Prostate gland (tissue), 2 donors: ENCODE data around the gene SH3D19.

Experiments
- POLR2A ChIP-seq: fragments of 450-650 bp; IDR thresholded peaks from one replicate; pipeline ENCODE4 v1.6.1; 2016; ENCODE audit warnings: antibody characterized with exemption, mild to moderate bottlenecking
- POLR2AphosphoS5 ChIP-seq: sonication (generic); formaldehyde crosslinking; IDR thresholded peaks from one replicate; pipeline ENCODE4 v1.6.1; 2017; ENCODE audit warnings: antibody characterized with exemption
- TF ChIP-seq, protein P1 (sequence below), 4 experiments: fragments of 200-600 bp in 2 of 4; fragments of 450-650 bp in 2 of 4; sonication (generic) in 2 of 4; IDR thresholded peaks; 1 replicate in 3 of 4; 2 replicates in 1 of 4; pipeline ENCODE4 v1.5.1; 2016 to 2019; ENCODE audit warnings: antibody characterized with exemption in 4 of 4, mild to moderate bottlenecking in 2 of 4, moderate library complexity in 2 of 4

GRCh38 chr4:151284534-151285245 is 40.7 kb downstream of the SH3D19 start:
- TF ChIP-seq, protein P1, sequence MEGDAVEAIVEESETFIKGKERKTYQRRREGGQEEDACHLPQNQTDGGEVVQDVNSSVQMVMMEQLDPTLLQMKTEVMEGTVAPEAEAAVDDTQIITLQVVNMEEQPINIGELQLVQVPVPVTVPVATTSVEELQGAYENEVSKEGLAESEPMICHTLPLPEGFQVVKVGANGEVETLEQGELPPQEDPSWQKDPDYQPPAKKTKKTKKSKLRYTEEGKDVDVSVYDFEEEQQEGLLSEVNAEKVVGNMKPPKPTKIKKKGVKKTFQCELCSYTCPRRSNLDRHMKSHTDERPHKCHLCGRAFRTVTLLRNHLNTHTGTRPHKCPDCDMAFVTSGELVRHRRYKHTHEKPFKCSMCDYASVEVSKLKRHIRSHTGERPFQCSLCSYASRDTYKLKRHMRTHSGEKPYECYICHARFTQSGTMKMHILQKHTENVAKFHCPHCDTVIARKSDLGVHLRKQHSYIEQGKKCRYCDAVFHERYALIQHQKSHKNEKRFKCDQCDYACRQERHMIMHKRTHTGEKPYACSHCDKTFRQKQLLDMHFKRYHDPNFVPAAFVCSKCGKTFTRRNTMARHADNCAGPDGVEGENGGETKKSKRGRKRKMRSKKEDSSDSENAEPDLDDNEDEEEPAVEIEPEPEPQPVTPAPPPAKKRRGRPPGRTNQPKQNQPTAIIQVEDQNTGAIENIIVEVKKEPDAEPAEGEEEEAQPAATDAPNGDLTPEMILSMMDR (IDR thresholded peaks at IDR 0.05) = no peak
- no peak for TF ChIP-seq POLR2A
- TF ChIP-seq POLR2AphosphoS5 = no peak
